IMR-90 (cell line): ENCODE results near the gene KLF13. TPM values are rescaled to one million over a fixed set of nuclear protein-coding genes. Genes with fewer than 3 reads are reported as not detected.

Experiments used
- ATAC-seq: fragments of 200-7000 bp; cut with Tn5 transposase; 2 replicates; pipeline ENCODE4 v1.9.1; 2020; ENCODE audit warnings: low read depth, mild to moderate bottlenecking, moderate library complexity
- BruUV-seq: library from RNA; stranded (reverse); fragments of 400-500 nt; replicated peaks from 2 replicates; lab custom pipeline; 2021; lab: Mats Ljungman, UMichigan
- CTCF ChIA-PET: fragments of 300-600 bp; formaldehyde crosslinking; extraction: SDS; loops from one replicate; lab custom pipeline; 2021; ENCODE audit warnings: antibody characterized with exemption; lab: Yijun Ruan, JAX
- POLR2A ChIA-PET: fragments of 300-600 bp; sonication (Branson Sonifier 250); formaldehyde crosslinking; loops from one replicate; lab custom pipeline; 2022; ENCODE audit warnings: antibody characterized with exemption; ENCODE audit not compliant: unreplicated experiment; lab: Charles Lee
- DNase-seq: peaks from one replicate; pipeline ENCODE4 v3.0.0; 2013
- H2AFZ ChIP-seq: replicated peaks from 2 replicates; pipeline ENCODE3; 2013; ENCODE audit warnings: low read length, mild to moderate bottlenecking; ENCODE audit not compliant: poor library complexity
- H2AK5ac ChIP-seq: 2 replicates; pipeline ENCODE4 v1.6.1; 2013; ENCODE audit warnings: low read depth, low read length, inconsistent platforms
- H2AK9ac ChIP-seq: replicated peaks from 2 replicates; pipeline ENCODE3; 2013; ENCODE audit warnings: mild to moderate bottlenecking, low read depth, low read length, moderate library complexity; ENCODE audit not compliant: poor library complexity
- H2BK120ac ChIP-seq: 2 replicates; pipeline ENCODE4 v1.6.1; 2013; ENCODE audit warnings: low read depth, low read length, inconsistent platforms
- H2BK15ac ChIP-seq: 3 replicates; pipeline ENCODE4 v1.6.1; 2013; ENCODE audit warnings: low read depth, low read length, inconsistent platforms
- H2BK20ac ChIP-seq: 2 replicates; pipeline ENCODE4 v1.6.1; 2013; ENCODE audit warnings: low read depth, mild to moderate bottlenecking, inconsistent platforms, low read length, moderate library complexity
- H2BK5ac ChIP-seq: 2 replicates; pipeline ENCODE4 v1.6.1; 2013; ENCODE audit warnings: mild to moderate bottlenecking, low read depth, low read length, inconsistent platforms; ENCODE audit not compliant: poor library complexity, severe bottlenecking
- H3K14ac ChIP-seq: replicated peaks from 2 replicates; pipeline ENCODE4 v1.6.1; 2013; ENCODE audit warnings: low read depth, low read length, inconsistent platforms
- H3K18ac ChIP-seq: 2 replicates; pipeline ENCODE4 v1.6.1; 2013; ENCODE audit warnings: low read depth, low read length, control low read depth
- H3K23ac ChIP-seq: 2 replicates; pipeline ENCODE4 v1.6.1; 2013; ENCODE audit warnings: low read depth, low read length, inconsistent platforms
- H3K27ac ChIP-seq: 2 replicates; pipeline ENCODE4 v1.5.1; 2013; ENCODE audit warnings: mild to moderate bottlenecking, control low read depth, low read length; ENCODE audit not compliant: insufficient read depth
- H3K27me3 ChIP-seq: 2 replicates; pipeline ENCODE4 v1.6.1; 2013; ENCODE audit warnings: low read length; ENCODE audit not compliant: control insufficient read depth, insufficient read depth
- H3K36me3 ChIP-seq: 2 replicates; pipeline ENCODE4 v1.6.1; 2013; ENCODE audit warnings: low read length, mixed read lengths; ENCODE audit not compliant: control insufficient read depth, insufficient read depth
- H3K4ac ChIP-seq: 2 replicates; pipeline ENCODE4 v1.6.1; 2013; ENCODE audit warnings: low read depth, low read length, inconsistent platforms
- H3K4me1 ChIP-seq: 2 replicates; pipeline ENCODE4 v1.6.1; 2013; ENCODE audit warnings: low read length, mixed read lengths; ENCODE audit not compliant: control insufficient read depth, insufficient read depth
- H3K4me2 ChIP-seq: 2 replicates; pipeline ENCODE4 v1.6.1; 2013; ENCODE audit warnings: low read depth, mild to moderate bottlenecking, control low read depth, low read length, moderate library complexity
- H3K4me3 ChIP-seq: 2 replicates; pipeline ENCODE4 v1.5.1; 2013; ENCODE audit warnings: low read depth, mild to moderate bottlenecking, control low read depth, low read length, moderate library complexity; ENCODE audit not compliant: insufficient read depth
- H3K56ac ChIP-seq: 2 replicates; pipeline ENCODE4 v1.6.1; 2013; ENCODE audit warnings: low read length, inconsistent platforms; ENCODE audit not compliant: insufficient read depth; ENCODE audit errors: extremely low read depth
- H3K79me1 ChIP-seq, 2 experiments: 2 replicates each; pipeline ENCODE4 v1.6.1; 2013; ENCODE audit warnings: low read length in 2 of 2, inconsistent platforms in 1 of 2, low read depth in 1 of 2
- H3K9ac ChIP-seq: 2 replicates; pipeline ENCODE4 v1.6.1; 2013; ENCODE audit warnings: low read depth, low read length, control low read depth
- H3K9me1 ChIP-seq: 2 replicates; pipeline ENCODE4 v1.6.1; 2013; ENCODE audit warnings: low read length, inconsistent platforms; ENCODE audit not compliant: insufficient read depth
- H3K9me3 ChIP-seq: 2 replicates; pipeline ENCODE4 v1.6.1; 2013; ENCODE audit warnings: low read length; ENCODE audit not compliant: control insufficient read depth, insufficient read depth
- H4K20me1 ChIP-seq: 2 replicates; pipeline ENCODE4 v1.6.1; 2013; ENCODE audit warnings: low read length, inconsistent platforms; ENCODE audit not compliant: insufficient read depth
- H4K5ac ChIP-seq: 2 replicates; pipeline ENCODE4 v1.6.1; 2013; ENCODE audit warnings: mild to moderate bottlenecking, low read depth, low read length, control low read depth
- H4K8ac ChIP-seq, 2 experiments: 2 replicates each; pipeline ENCODE4 v1.6.1; 2013; ENCODE audit warnings: low read depth in 2 of 2, low read length in 2 of 2, control low read depth in 1 of 2, inconsistent platforms in 1 of 2
- H4K91ac ChIP-seq: 2 replicates; pipeline ENCODE4 v1.6.1; 2013; ENCODE audit warnings: low read depth, low read length, inconsistent platforms; ENCODE audit not compliant: insufficient read depth
- FOS ChIP-seq: fragments of 150-350 bp; IDR thresholded peaks from 2 replicates; pipeline ENCODE4 v1.6.1; 2016; ENCODE audit warnings: low read depth, low read length
- RCOR1 ChIP-seq: IDR thresholded peaks from 2 replicates; pipeline ENCODE4 v1.6.1; 2012; ENCODE audit warnings: mild to moderate bottlenecking, low read length, improper control_type of control experiment; ENCODE audit not compliant: insufficient replicate concordance
- WGBS, 2 experiments: methylation state at CpG; one replicate each; pipeline versions ENCODE4 v1.1.5 to v1.1.7; 2013; ENCODE audit warnings: missing lambda C conversion rate in 2 of 2; ENCODE audit not compliant: insufficient read length in 1 of 2; ENCODE audit errors: extremely low coverage in 2 of 2; 5-methylcytosine and 5-hydroxymethylcytosine counted together
- dilution Hi-C: fragments of 300-500 bp; cut with HindIII; formaldehyde crosslinking; loops from one replicate; pipeline ENCODE4 v1.14.3; 2018; ENCODE audit warnings: low sequenced_read_pairs; ENCODE audit not compliant: unreplicated experiment
- in situ Hi-C: fragments of 300-500 bp; cut with MboI; formaldehyde crosslinking; loops from 3 replicates; pipeline ENCODE4 v1.14.3; 2019; ENCODE audit warnings: low sequenced_read_pairs, inconsistent platforms, mixed read lengths
- intact Hi-C: fragments of 100-400 bp; cut with micrococcal nuclease; formaldehyde crosslinking; loops from 2 replicates; pipeline ENCODE4 v1.10.0; 2022
- polyA plus RNA-seq, 3 experiments: library from polyadenylated mRNA; depleted of rRNA; stranded (reverse); fragments of >200 nt; gene quantifications; 2 replicates each; pipeline ENCODE4 v1.2.3, GENCODE V29; 2012; ENCODE audit warnings: low replicate concordance in 1 of 3
- total RNA-seq: library from RNA; depleted of rRNA; stranded (reverse); fragments of >200 nt; gene quantifications from 2 replicates; pipeline ENCODE4 v1.2.3, GENCODE V29; 2012
- TF ChIP-seq, protein P1 (sequence below): conservative IDR thresholded peaks from 2 replicates; pipeline ENCODE4 v1.5.1; 2012; ENCODE audit warnings: mild to moderate bottlenecking, low read depth, low read length, improper control_type of control experiment

Gene KLF13
- total and polyA plus RNA-seq, 2 of the 4 experiments (the other 2 are of a cell fraction), result 9.5 to 10.6 TPM

DNA sequence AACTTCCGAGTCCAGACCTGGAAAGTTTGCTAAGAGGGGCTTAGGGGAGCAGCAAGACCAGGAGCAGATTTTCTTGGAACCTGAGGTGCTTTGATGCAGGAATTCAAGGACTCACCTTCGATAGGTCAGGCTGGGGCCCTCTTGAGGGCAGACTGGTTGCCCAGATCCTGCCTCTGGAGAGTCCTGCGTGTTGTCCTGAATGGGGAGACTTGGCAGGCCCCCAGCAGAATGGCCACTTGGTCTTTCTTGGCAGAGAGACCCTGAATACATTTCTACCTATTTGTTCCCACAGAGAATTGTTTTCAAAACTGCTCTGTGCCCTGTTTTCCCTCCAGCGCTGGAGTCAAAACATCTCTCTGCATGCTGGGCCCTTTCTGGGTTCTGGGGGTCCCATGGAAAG lies 4.2 kb downstream of the KLF13 start:
- CTCF ChIA-PET, result no interaction called here
- Histone ChIP-seq H2BK120ac (no peak overlapping the region), H2BK20ac (no peak overlapping the region), H3K9me3 (no peaks in the 10 kb centered on the region), H4K20me1 (peaks cover 66% of the 10 kb centered on the region), H3K9ac (no peak overlapping the region), H3K27me3 (no peaks in the 10 kb centered on the region), H3K79me1 (peaks cover 22 to 70% of the 10 kb centered on the region in 2 experiments), H2BK15ac (no peak overlapping the region), H3K4ac (no peak overlapping the region), H3K23ac (no peak overlapping the region), H2AFZ (no peak overlapping the region), H2AK5ac (no peak overlapping the region), H2AK9ac (no peak overlapping the region), H4K8ac (no peak overlapping the region), H4K5ac (no peak overlapping the region), H3K27ac (no peak overlapping the region), H3K9me1 (peaks cover 24% of the 10 kb centered on the region), H2BK5ac (no peak overlapping the region), H4K91ac (no peak overlapping the region), H3K56ac (no peak overlapping the region), H3K4me1 (peaks cover 2% of the 10 kb centered on the region; the same call in 1 of the 2 replicates), H3K14ac (no peak overlapping the region), H3K4me3 (no peak overlapping the region), H3K36me3 (no peaks in the 10 kb centered on the region), H3K18ac (no peak overlapping the region), H3K4me2 (no peak overlapping the region)
- no peak for ATAC-seq
- no peak for TF ChIP-seq RCOR1
- TF ChIP-seq, protein P1, sequence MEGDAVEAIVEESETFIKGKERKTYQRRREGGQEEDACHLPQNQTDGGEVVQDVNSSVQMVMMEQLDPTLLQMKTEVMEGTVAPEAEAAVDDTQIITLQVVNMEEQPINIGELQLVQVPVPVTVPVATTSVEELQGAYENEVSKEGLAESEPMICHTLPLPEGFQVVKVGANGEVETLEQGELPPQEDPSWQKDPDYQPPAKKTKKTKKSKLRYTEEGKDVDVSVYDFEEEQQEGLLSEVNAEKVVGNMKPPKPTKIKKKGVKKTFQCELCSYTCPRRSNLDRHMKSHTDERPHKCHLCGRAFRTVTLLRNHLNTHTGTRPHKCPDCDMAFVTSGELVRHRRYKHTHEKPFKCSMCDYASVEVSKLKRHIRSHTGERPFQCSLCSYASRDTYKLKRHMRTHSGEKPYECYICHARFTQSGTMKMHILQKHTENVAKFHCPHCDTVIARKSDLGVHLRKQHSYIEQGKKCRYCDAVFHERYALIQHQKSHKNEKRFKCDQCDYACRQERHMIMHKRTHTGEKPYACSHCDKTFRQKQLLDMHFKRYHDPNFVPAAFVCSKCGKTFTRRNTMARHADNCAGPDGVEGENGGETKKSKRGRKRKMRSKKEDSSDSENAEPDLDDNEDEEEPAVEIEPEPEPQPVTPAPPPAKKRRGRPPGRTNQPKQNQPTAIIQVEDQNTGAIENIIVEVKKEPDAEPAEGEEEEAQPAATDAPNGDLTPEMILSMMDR, result no peak
- TF ChIP-seq FOS, result no peak
- intact Hi-C loops, result no loop called here
- dilution Hi-C loops, result no loop called here
- BruUV-seq, result no TSS peak
- in situ Hi-C loops, result no loop called here
- POLR2A ChIA-PET, result no interaction called here
- DNase-seq, result no peak
- WGBS, 2 experiments, result 68% methylated on average over 2 of the region's 4 CpGs; no CpG with 5 or more reads in 1 of the 2 experiments
